SK-N-SH (cell line): ENCODE data around the gene PRAMEF1. TPM values are rescaled to one million over a fixed set of nuclear protein-coding genes. Genes with fewer than 3 reads are reported as not detected.
"Not testable (repeated sequence)": the region's sequence is repeated elsewhere in the genome, so short reads cannot be mapped to it uniquely, and the experiment has no call there.

Source experiments
- CTCF ChIA-PET: fragments of 300-600, 350-600 bp; formaldehyde crosslinking; extraction: SDS; loops from one replicate; lab custom pipeline; 2021; lab: Yijun Ruan, JAX
- POLR2A ChIA-PET: fragments of 350-600 bp; sonication (Branson Sonifier 250); formaldehyde crosslinking; extraction: SDS; loops from one replicate; lab custom pipeline; 2020; ENCODE audit warnings: antibody characterized with exemption, inconsistent platforms; lab: Yijun Ruan, JAX
- DNase-seq: peaks from one replicate; pipeline ENCODE4 v3.0.0; 2012
- H2AFZ ChIP-seq: fragments of 200-600 bp; sonication (generic); 2 replicates; pipeline ENCODE4 v1.8.1; 2016; ENCODE audit warnings: antibody characterized with exemption, mild to moderate bottlenecking, low read depth
- H3F3A ChIP-seq: fragments of 200-600 bp; sonication (generic); replicated peaks from 2 replicates; pipeline ENCODE3; 2016; ENCODE audit warnings: antibody characterized with exemption, mild to moderate bottlenecking; ENCODE audit not compliant: insufficient read depth
- H3K27ac ChIP-seq, 2 experiments: fragments of 200-500 bp in 1 of 2; fragments of 200-600 bp in 1 of 2; sonication (Bioruptor generic) in 1 of 2; sonication (generic), shearing (Covaris generic) in 1 of 2; 2 replicates each; pipeline versions ENCODE4 v1.5.1 to v1.6.1; 2014 to 2016; ENCODE audit warnings: low read depth in 2 of 2, inconsistent platforms in 1 of 2, low read length in 1 of 2, mild to moderate bottlenecking in 1 of 2, mixed read lengths in 1 of 2
- H3K27me3 ChIP-seq: fragments of 200-600 bp; sonication (generic), shearing (Covaris generic); 2 replicates; pipeline ENCODE4 v1.6.1; 2016; ENCODE audit warnings: mixed run types; ENCODE audit not compliant: insufficient read depth
- H3K36me3 ChIP-seq, 2 experiments: fragments of 200-500 bp in 1 of 2; fragments of 200-600 bp in 1 of 2; sonication (Bioruptor generic) in 1 of 2; sonication (generic) in 1 of 2; replicated peaks in 1 of 2; 2 replicates each; pipeline versions ENCODE3 to v1.5.1; 2014 to 2016; ENCODE audit warnings: low read length in 1 of 2, mild to moderate bottlenecking in 1 of 2; ENCODE audit not compliant: insufficient read depth in 2 of 2, control insufficient read depth in 1 of 2
- H3K4me1 ChIP-seq, 2 experiments: fragments of 200-500 bp in 1 of 2; fragments of 200-600 bp in 1 of 2; sonication (Bioruptor generic) in 1 of 2; sonication (generic), shearing (Covaris generic) in 1 of 2; 2 replicates each; pipeline versions ENCODE4 v1.5.1 to v1.6.1; 2014 to 2016; ENCODE audit warnings: low read depth in 1 of 2, low read length in 1 of 2, mixed run types in 1 of 2; ENCODE audit not compliant: insufficient read depth in 2 of 2, control insufficient read depth in 1 of 2
- H3K4me2 ChIP-seq: fragments of 200-600 bp; sonication (generic), shearing (Covaris generic); 2 replicates; pipeline ENCODE4 v1.6.1; 2017; ENCODE audit warnings: mixed run types
- H3K4me3 ChIP-seq, 2 experiments: fragments of 200-500 bp in 1 of 2; fragments of 200-600 bp in 1 of 2; sonication (Bioruptor generic) in 1 of 2; sonication (generic), shearing (Covaris generic) in 1 of 2; 2 replicates each; pipeline versions ENCODE4 v1.5.1 to v1.8.1; 2014 to 2016; ENCODE audit warnings: low read depth in 2 of 2, inconsistent platforms in 1 of 2, low read length in 1 of 2, mild to moderate bottlenecking in 1 of 2, mixed read lengths in 1 of 2, moderate library complexity in 1 of 2
- H3K79me2 ChIP-seq: fragments of 200-600 bp; sonication (generic); 2 replicates; pipeline ENCODE4 v1.8.1; 2017; ENCODE audit warnings: mild to moderate bottlenecking; ENCODE audit not compliant: insufficient read depth
- H3K9ac ChIP-seq: fragments of 200-600 bp; sonication (generic); 2 replicates; pipeline ENCODE4 v1.6.1; 2017; ENCODE audit warnings: mixed run types
- H3K9me2 ChIP-seq: fragments of 200-600 bp; sonication (generic); 2 replicates; pipeline ENCODE4 v1.6.1; 2017; ENCODE audit warnings: mixed run types
- H3K9me3 ChIP-seq: fragments of 200-600 bp; sonication (generic); 2 replicates; pipeline ENCODE4 v1.6.1; 2017; ENCODE audit warnings: mixed run types, mild to moderate bottlenecking, moderate library complexity
- H4K20me1 ChIP-seq: fragments of 200-600 bp; sonication (generic); 2 replicates; pipeline ENCODE4 v1.6.1; 2017; ENCODE audit warnings: mild to moderate bottlenecking, mixed run types; ENCODE audit not compliant: insufficient read depth
- ELF1 ChIP-seq: IDR thresholded peaks from 2 replicates; pipeline ENCODE4 v1.4.0; 2012
- EZH2phosphoT487 ChIP-seq: fragments of 200-600 bp; sonication (generic); IDR thresholded peaks from 2 replicates; pipeline ENCODE4 v1.6.1; 2017; ENCODE audit warnings: low read depth, mixed run types, mild to moderate bottlenecking, antibody characterized with exemption, moderate library complexity, borderline replicate concordance
- FOXJ3 ChIP-seq: sonication (generic); formaldehyde crosslinking; IDR thresholded peaks from 2 replicates; pipeline ENCODE4 v1.5.1; 2020; ENCODE audit warnings: mild to moderate bottlenecking, missing genetic modification reagents
- GATA2 ChIP-seq: sonication (generic); formaldehyde crosslinking; IDR thresholded peaks from 2 replicates; pipeline ENCODE4 v1.5.0; 2020; ENCODE audit warnings: mild to moderate bottlenecking, missing genetic modification reagents
- NFIC ChIP-seq: IDR thresholded peaks from 2 replicates; pipeline ENCODE4 v1.4.0; 2012; ENCODE audit warnings: borderline replicate concordance
- RAD21 ChIP-seq: IDR thresholded peaks from 2 replicates; pipeline ENCODE4 v1.6.1; 2012; ENCODE audit warnings: mild to moderate bottlenecking, low read length
- SMC3 ChIP-seq: IDR thresholded peaks from 2 replicates; pipeline ENCODE4 v1.6.1; 2012; ENCODE audit warnings: low read depth, low read length, improper control_type of control experiment
- TEAD4 ChIP-seq: IDR thresholded peaks from 2 replicates; pipeline ENCODE4 v1.4.0; 2012; ENCODE audit warnings: mild to moderate bottlenecking, borderline replicate concordance; ENCODE audit not compliant: insufficient read depth
- WGBS: methylation state at CpG from one replicate; pipeline ENCODE4 v1.1.6; 2017; ENCODE audit warnings: low lambda C conversion rate; 5-methylcytosine and 5-hydroxymethylcytosine counted together
- polyA plus RNA-seq, 3 experiments: library from polyadenylated mRNA; depleted of rRNA; stranded (reverse); fragments of >200 nt; gene quantifications; 2 replicates each; pipeline ENCODE4 v1.2.3, GENCODE V29; 2012
- TF ChIP-seq, protein P1 (sequence below): fragments of 150-350 bp; IDR thresholded peaks from 2 replicates; pipeline ENCODE4 v1.6.1; 2017; ENCODE audit warnings: antibody characterized with exemption, low read length, low read depth, borderline replicate concordance

The PRAMEF1 gene
- polyA plus RNA-seq, 1 of the 3 experiments (the other 2 are of a cell fraction), result not detected

DNA sequence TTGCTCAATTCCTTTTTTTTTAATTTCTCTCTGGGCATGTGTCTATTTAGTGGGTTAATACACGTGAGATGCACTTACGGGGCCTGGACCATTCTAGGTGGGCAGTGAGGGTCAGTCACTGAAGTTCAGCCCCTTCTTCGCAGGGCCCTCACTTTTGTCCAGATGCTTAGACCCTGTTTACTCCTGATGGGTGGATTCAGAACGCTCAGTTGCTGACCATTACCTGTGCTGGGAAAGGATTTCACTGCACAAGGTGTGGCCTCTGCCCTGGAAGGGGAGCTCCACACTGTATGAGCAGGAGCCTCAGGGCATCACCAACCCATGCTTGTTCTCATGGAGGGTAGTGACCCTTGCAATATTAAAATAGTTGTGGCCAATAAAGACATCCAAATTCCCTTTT lies 13.1 kb upstream of the PRAMEF1 start:
- no peak overlapping the region for H3K9ac ChIP-seq
- no peaks in the 10 kb centered on the region for H3K9me2 ChIP-seq
- H4K20me1 ChIP-seq, result no peaks in the 10 kb centered on the region
- DNase-seq, result no peak
- H3F3A ChIP-seq, result no peaks in the 10 kb centered on the region
- H3K79me2 ChIP-seq, result no peaks in the 10 kb centered on the region
- H2AFZ ChIP-seq, result no peak overlapping the region
- no peak overlapping the region for H3K4me3 ChIP-seq
- no peaks in the 10 kb centered on the region for H3K4me1 ChIP-seq
- H3K36me3 ChIP-seq, result no peaks in the 10 kb centered on the region
- no peak overlapping the region for H3K4me2 ChIP-seq
- H3K27me3 ChIP-seq, result peaks cover 7% of the 10 kb centered on the region; the same call in 1 of the 2 replicates
- ChIA-PET POLR2A (no interaction called here), CTCF (no interaction called here)
- 25% methylated on average over 4 of the region's 4 CpGs for WGBS
- H3K9me3 ChIP-seq, result no peaks in the 10 kb centered on the region
- no peak overlapping the region for H3K27ac ChIP-seq
- TF ChIP-seq, protein P1, sequence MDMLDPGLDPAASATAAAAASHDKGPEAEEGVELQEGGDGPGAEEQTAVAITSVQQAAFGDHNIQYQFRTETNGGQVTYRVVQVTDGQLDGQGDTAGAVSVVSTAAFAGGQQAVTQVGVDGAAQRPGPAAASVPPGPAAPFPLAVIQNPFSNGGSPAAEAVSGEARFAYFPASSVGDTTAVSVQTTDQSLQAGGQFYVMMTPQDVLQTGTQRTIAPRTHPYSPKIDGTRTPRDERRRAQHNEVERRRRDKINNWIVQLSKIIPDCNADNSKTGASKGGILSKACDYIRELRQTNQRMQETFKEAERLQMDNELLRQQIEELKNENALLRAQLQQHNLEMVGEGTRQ, result no peak
- TF ChIP-seq TEAD4, result no peak
- TF ChIP-seq ELF1, result no peak
- no peak for TF ChIP-seq FOXJ3
- no peak for TF ChIP-seq EZH2phosphoT487

GRCh38 chr1:12778907-12779306 lies 12.3 kb upstream of the PRAMEF1 start:
- WGBS, result 20% methylated on average over 6 of the region's 6 CpGs

GRCh38 chr1:12781488-12781887 lies 9.7 kb upstream of the PRAMEF1 start:
- H3F3A ChIP-seq, H4K20me1 ChIP-seq, H3K9me2 ChIP-seq, H3K79me2 ChIP-seq, H3K4me3 ChIP-seq, CTCF ChIA-PET, H3K4me1 ChIP-seq, POLR2A ChIA-PET, H3K9me3 ChIP-seq, H3K27ac ChIP-seq, H2AFZ ChIP-seq, DNase-seq, H3K9ac ChIP-seq, H3K36me3 ChIP-seq, H3K4me2 ChIP-seq, H3K27me3 ChIP-seq: not testable (repeated sequence)
- 0 out of 2 replicates have a peak, but pooled peaks have one; percentile 11 for TF ChIP-seq RAD21
- 20% methylated on average over 1 of the region's 5 CpGs for WGBS

More at GRCh38 chr1:12778907-12779306, 12.3 kb upstream of the PRAMEF1 start:
- no peaks in the 10 kb centered on the region for H3K4me1 ChIP-seq
- no peaks in the 10 kb centered on the region for H3K36me3 ChIP-seq
- H3K4me3 ChIP-seq, result no peak overlapping the region
- POLR2A ChIA-PET, result no interaction called here
- TF ChIP-seq SMC3, result no peak
- TF ChIP-seq GATA2 (CRISPR knock-in tag), result 0 out of 2 replicates have a peak, but pooled peaks have one; percentile 12
- no peak for TF ChIP-seq NFIC
- TF ChIP-seq, all 33 proteins: peak for 1
- Histone ChIP-seq H4K20me1 (no peaks in the 10 kb centered on the region), H3K27me3 (peaks cover 7% of the 10 kb centered on the region; the same call in 1 of the 2 replicates), H3K4me2 (no peak overlapping the region), H3K9ac (no peak overlapping the region), H3K79me2 (no peaks in the 10 kb centered on the region), H3K9me2 (no peaks in the 10 kb centered on the region), H2AFZ (no peak overlapping the region), H3K27ac (no peak overlapping the region), H3F3A (no peaks in the 10 kb centered on the region), H3K9me3 (no peaks in the 10 kb centered on the region)
- CTCF ChIA-PET, result no interaction called here
- peak; percentile 6 for DNase-seq
